ENCODE data around the gene PXK. TPM values are rescaled to one million over a fixed set of nuclear protein-coding genes. Genes with fewer than 3 reads are reported as not detected.

Gene PXK
- total RNA-seq, 1 donor from 2014 or later: 10.8 TPM

- intact Hi-C loops (cut with DNase I): no loop called here
- no peak for DNase-seq (ENCODE audit: low spot score)
Observed at GRCh38 chr3:58474348-58474911, 141.7 kb downstream of the PXK start.

- intact Hi-C loops (cut with DNase I): no loop called here
- no peak for DNase-seq (ENCODE audit: low spot score)
Observed at GRCh38 chr3:58474967-58475578, 142.4 kb downstream of the PXK start.

Other genes with a start within 250 kb of the PXK start
- 0.67 TPM for gene DNASE1L3, start 121.9 kb upstream of the PXK start, total RNA-seq
- 4.9 TPM for gene ABHD6, start 95.1 kb upstream of the PXK start, total RNA-seq
- 17.0 TPM for gene RPP14, start 26.6 kb upstream of the PXK start, total RNA-seq
- gene HTD2, start 26.4 kb upstream of the PXK start, total RNA-seq: 12.9 TPM
- gene PDHB, start 100.9 kb downstream of the PXK start, total RNA-seq: 174 TPM
- 7.5 TPM for gene KCTD6, start 159.2 kb downstream of the PXK start, total RNA-seq
- gene ACOX2, start 204.3 kb downstream of the PXK start, total RNA-seq: 31.2 TPM
- 29.9 TPM for gene FAM107A, start 244.5 kb downstream of the PXK start, total RNA-seq